B cell (primary cell): ENCODE measurements around the gene SEZ6L. TPM values are rescaled to one million over a fixed set of nuclear protein-coding genes. Genes with fewer than 3 reads are reported as not detected.

Experiments
- ATAC-seq: fragments of 200-7000 bp; cut with Tn5 transposase; one replicate; pipeline ENCODE4 v1.10.0; 2021; ENCODE audit warnings: low read depth, mild to moderate bottlenecking, moderate number of reproducible peaks, moderate library complexity
- CTCF ChIA-PET: fragments of 350-600 bp; sonication (Branson Sonifier 250); formaldehyde crosslinking; loops from one replicate; lab custom pipeline; 2021; ENCODE audit warnings: antibody characterized with exemption, inconsistent platforms; lab: Charles Lee
- POLR2A ChIA-PET: fragments of 350-600 bp; sonication (Branson Sonifier 250); formaldehyde crosslinking; loops from one replicate; lab custom pipeline; 2021; ENCODE audit warnings: antibody characterized with exemption; lab: Charles Lee
- DNase-seq: peaks from one replicate; pipeline ENCODE4 v3.0.0; 2013
- H2AFZ ChIP-seq: 2 replicates; pipeline ENCODE4 v1.6.1; 2012; ENCODE audit warnings: mild to moderate bottlenecking, low read depth, low read length; ENCODE audit not compliant: insufficient read depth, poor library complexity, severe bottlenecking
- H3K27ac ChIP-seq, 2 donors: 1 replicate in 1 of 2; 2 replicates in 1 of 2; pipeline ENCODE4 v1.5.1; 2012 to 2013; ENCODE audit warnings: low read length in 2 of 2, mild to moderate bottlenecking in 2 of 2, moderate library complexity in 1 of 2
- H3K27me3 ChIP-seq, 4 experiments: fragments of 200-600 bp in 1 of 4; sonication (generic) in 1 of 4; replicated peaks in 1 of 4; 1 replicate in 2 of 4; 2 replicates in 2 of 4; pipeline versions ENCODE4 v1.6.1 to v1.7.0; 2013 to 2016; ENCODE audit warnings: low read length in 3 of 4, mild to moderate bottlenecking in 2 of 4, mixed read lengths in 1 of 4, moderate library complexity in 1 of 4; ENCODE audit not compliant: insufficient read depth in 4 of 4, control insufficient read depth in 3 of 4; ENCODE audit errors: control extremely low read depth in 1 of 4
- H3K36me3 ChIP-seq, 2 experiments: replicated peaks in 1 of 2; 1 replicate in 1 of 2; 2 replicates in 1 of 2; pipeline versions ENCODE4 v1.6.1 to v1.7.1; 2013; ENCODE audit warnings: low read length in 1 of 2; ENCODE audit not compliant: insufficient read depth in 2 of 2, control insufficient read depth in 1 of 2; ENCODE audit errors: control extremely low read depth in 1 of 2, extremely low read depth in 1 of 2
- H3K4me1 ChIP-seq, 2 donors: fragments of 200-600 bp in 1 of 2; sonication (generic) in 1 of 2; 1 replicate in 1 of 2; 2 replicates in 1 of 2; pipeline versions ENCODE4 v1.5.1 to v1.6.1; 2013 to 2017; ENCODE audit warnings: low read length in 2 of 2; ENCODE audit not compliant: control insufficient read depth in 2 of 2, insufficient read depth in 2 of 2
- H3K4me2 ChIP-seq: replicated peaks from 2 replicates; pipeline ENCODE3; 2012; ENCODE audit warnings: mild to moderate bottlenecking, low read depth, low read length; ENCODE audit not compliant: poor library complexity, severe bottlenecking
- H3K4me3 ChIP-seq, 5 experiments: fragments of 200-600 bp in 1 of 5; sonication (generic) in 1 of 5; 1 replicate in 3 of 5; 2 replicates in 2 of 5; pipeline versions ENCODE4 v1.5.1 to v1.7.0; 2011 to 2016; ENCODE audit warnings: low read length in 4 of 5, mild to moderate bottlenecking in 4 of 5, low read depth in 2 of 5, control low read depth in 1 of 5, moderate library complexity in 1 of 5; ENCODE audit not compliant: insufficient read depth in 1 of 5; ENCODE audit errors: control extremely low read depth in 1 of 5, extremely low read depth in 1 of 5
- H3K79me2 ChIP-seq: fragments of 200-600 bp; sonication (generic); one replicate; pipeline ENCODE4 v1.6.0; 2016; ENCODE audit warnings: low read length; ENCODE audit not compliant: control insufficient read depth, insufficient read depth
- H3K9ac ChIP-seq: fragments of 200-600 bp; sonication (generic); 2 replicates; pipeline ENCODE4 v1.6.1; 2017; ENCODE audit warnings: mild to moderate bottlenecking, low read length, moderate library complexity
- H3K9me3 ChIP-seq, 3 donors: one replicate each; pipeline versions ENCODE4 v1.6.1 to v1.7.1; 2013; ENCODE audit warnings: low read length in 2 of 3; ENCODE audit not compliant: control insufficient read depth in 2 of 3, insufficient read depth in 1 of 3; ENCODE audit errors: control extremely low read depth in 1 of 3
- H4K20me1 ChIP-seq: 2 replicates; pipeline ENCODE4 v1.6.0; 2012; ENCODE audit warnings: mild to moderate bottlenecking, low read length; ENCODE audit not compliant: insufficient read depth, control insufficient read depth, poor library complexity, severe bottlenecking
- H3K27ac Mint-ChIP-seq: one replicate; pipeline ENCODE4 v1.8.0; 2021; ENCODE audit warnings: mixed read lengths
- H3K27me3 Mint-ChIP-seq: one replicate; pipeline ENCODE4 v1.8.0; 2021; ENCODE audit warnings: mixed read lengths
- H3K4me1 Mint-ChIP-seq: one replicate; pipeline ENCODE4 v1.8.0; 2021; ENCODE audit warnings: mixed read lengths
- H3K4me3 Mint-ChIP-seq: one replicate; pipeline ENCODE4 v1.8.0; 2021; ENCODE audit warnings: mixed read lengths
- H3K9me3 Mint-ChIP-seq: one replicate; pipeline ENCODE4 v1.8.0; 2022; ENCODE audit warnings: mixed read lengths; ENCODE audit not compliant: insufficient read depth
- EZH2 ChIP-seq: IDR thresholded peaks from 2 replicates; pipeline ENCODE4 v1.6.1; 2012; ENCODE audit warnings: borderline replicate concordance, low read depth, mild to moderate bottlenecking, moderate library complexity, low read length; ENCODE audit not compliant: insufficient read depth, poor library complexity, severe bottlenecking
- WGBS: methylation state at CpG from one replicate; pipeline ENCODE4 v1.1.5; 2013; ENCODE audit warnings: missing lambda C conversion rate; ENCODE audit not compliant: insufficient coverage; 5-methylcytosine and 5-hydroxymethylcytosine counted together
- intact Hi-C: fragments of 100-400 bp; cut with micrococcal nuclease; formaldehyde crosslinking; loops from one replicate; pipeline ENCODE4 v1.10.0; 2022
- polyA plus RNA-seq: library from polyadenylated mRNA; depleted of rRNA; stranded (reverse); fragments of >200 nt; gene quantifications from 2 replicates; pipeline ENCODE4 v1.2.3, GENCODE V29; 2012
- total RNA-seq, 2 donors: library from RNA; stranded (reverse); fragments of 120-200 nt in 1 of 2; gene quantifications; 1 replicate in 1 of 2; 2 replicates in 1 of 2; pipeline versions ENCODE4 v1.2.3 to v1.2.4, GENCODE V29; 2013 to 2022
- TF ChIP-seq, protein P1 (sequence below): fragments of 200-600 bp; IDR thresholded peaks from one replicate; pipeline ENCODE4 v1.8.0; 2022; ENCODE audit warnings: antibody characterized with exemption, mild to moderate bottlenecking

SEZ6L gene
- total and polyA plus RNA-seq, 2 donors (not counting 1 experiment from before 2014, with no cell fraction given) = 0.04 TPM; not detected in 1

DNA sequence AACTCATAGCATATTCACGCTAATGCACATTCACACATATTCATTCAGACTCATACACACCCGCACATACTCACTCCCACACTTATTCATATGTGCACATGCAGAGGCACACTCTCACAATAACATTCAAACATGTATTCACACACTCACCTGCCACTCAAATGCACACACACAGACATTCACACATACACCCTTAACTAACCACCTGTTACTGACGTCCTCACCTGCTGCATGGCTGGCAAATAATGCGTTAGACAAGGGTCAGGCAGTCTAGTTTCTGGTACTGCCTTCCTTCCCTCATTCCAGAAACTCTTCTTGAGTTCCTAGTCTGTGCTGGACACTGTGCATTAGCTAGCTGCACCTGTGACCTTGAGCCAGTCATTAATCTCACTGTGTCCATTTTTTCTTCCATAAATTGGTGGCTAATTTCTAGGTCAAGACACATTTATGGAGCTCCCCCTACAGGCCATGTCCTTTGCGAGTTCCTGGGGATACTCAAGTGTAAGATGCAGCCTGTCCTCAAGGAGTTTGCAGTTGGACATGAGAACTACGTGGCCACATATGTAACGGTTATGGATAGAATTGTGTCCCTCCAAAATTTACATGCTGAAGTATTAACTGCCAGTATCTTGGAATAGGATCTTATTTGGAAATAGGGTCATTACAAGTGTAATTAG is 34.5 kb upstream of the SEZ6L start:
- Mint-ChIP-seq H3K4me1 (no peaks in the 10 kb centered on the region), H3K4me3 (no peak overlapping the region), H3K27ac (no peak overlapping the region), H3K27me3 (peaks cover 15% of the 10 kb centered on the region), H3K9me3 (no peaks in the 10 kb centered on the region)
- Histone ChIP-seq H3K27me3 (peaks cover 0 to 10% (median 2%) of the 10 kb centered on the region in 4 experiments), H3K4me2 (no peak overlapping the region), H3K9me3 (peaks cover 0 to 2% (median 0%) of the 10 kb centered on the region in 3 donors), H2AFZ (no peak overlapping the region), H3K4me1 (no peaks in the 10 kb centered on the region), H3K36me3 (no peaks in the 10 kb centered on the region), H3K79me2 (no peaks in the 10 kb centered on the region), H3K9ac (no peak overlapping the region), H4K20me1 (no peaks in the 10 kb centered on the region), H3K27ac (no peak overlapping the region), H3K4me3 (no peak overlapping the region)
- whole genome bisulfite sequencing = 82% methylated on average over 7 of the region's 7 CpGs
- ATAC-seq = no peak
- no peak for DNase-seq
- TF ChIP-seq EZH2 = no peak
- TF ChIP-seq, protein P1, sequence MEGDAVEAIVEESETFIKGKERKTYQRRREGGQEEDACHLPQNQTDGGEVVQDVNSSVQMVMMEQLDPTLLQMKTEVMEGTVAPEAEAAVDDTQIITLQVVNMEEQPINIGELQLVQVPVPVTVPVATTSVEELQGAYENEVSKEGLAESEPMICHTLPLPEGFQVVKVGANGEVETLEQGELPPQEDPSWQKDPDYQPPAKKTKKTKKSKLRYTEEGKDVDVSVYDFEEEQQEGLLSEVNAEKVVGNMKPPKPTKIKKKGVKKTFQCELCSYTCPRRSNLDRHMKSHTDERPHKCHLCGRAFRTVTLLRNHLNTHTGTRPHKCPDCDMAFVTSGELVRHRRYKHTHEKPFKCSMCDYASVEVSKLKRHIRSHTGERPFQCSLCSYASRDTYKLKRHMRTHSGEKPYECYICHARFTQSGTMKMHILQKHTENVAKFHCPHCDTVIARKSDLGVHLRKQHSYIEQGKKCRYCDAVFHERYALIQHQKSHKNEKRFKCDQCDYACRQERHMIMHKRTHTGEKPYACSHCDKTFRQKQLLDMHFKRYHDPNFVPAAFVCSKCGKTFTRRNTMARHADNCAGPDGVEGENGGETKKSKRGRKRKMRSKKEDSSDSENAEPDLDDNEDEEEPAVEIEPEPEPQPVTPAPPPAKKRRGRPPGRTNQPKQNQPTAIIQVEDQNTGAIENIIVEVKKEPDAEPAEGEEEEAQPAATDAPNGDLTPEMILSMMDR = no peak
- POLR2A ChIA-PET = no interaction called here
- CTCF ChIA-PET = no interaction called here
- intact Hi-C loops = no loop called here

DNA sequence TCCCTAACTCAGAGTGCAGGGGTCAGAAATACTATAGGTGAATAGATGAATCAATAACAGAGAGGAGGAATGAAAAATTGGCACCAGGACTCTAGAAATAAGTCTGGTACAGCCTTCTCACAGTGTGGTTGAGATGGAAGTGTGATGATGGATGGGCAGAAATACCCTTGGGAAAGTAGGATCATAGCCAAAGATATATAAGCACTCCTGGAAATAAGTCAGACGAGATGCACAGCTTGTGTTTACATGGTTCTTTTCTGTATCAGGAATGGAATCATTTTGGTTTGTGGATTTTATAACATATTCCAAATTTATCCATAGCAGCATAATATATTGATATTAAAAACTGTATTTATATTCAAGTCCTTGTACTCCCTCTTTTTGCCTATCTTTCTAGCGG is 33.5 kb upstream of the SEZ6L start:
- WGBS = no CpG with 5 or more reads among the region's 2 CpGs
- H4K20me1 ChIP-seq = no peaks in the 10 kb centered on the region
- H3K4me2 ChIP-seq = no peak overlapping the region
- no peak for ATAC-seq
- Mint-ChIP-seq H3K27ac (no peak overlapping the region), H3K9me3 (no peaks in the 10 kb centered on the region), H3K4me1 (no peaks in the 10 kb centered on the region), H3K4me3 (no peak overlapping the region), H3K27me3 (peaks cover 21% of the 10 kb centered on the region)
- peaks cover 0 to 10% (median 2%) of the 10 kb centered on the region in 4 experiments for H3K27me3 ChIP-seq
- H3K4me3 ChIP-seq = no peak overlapping the region
- POLR2A ChIA-PET = no interaction called here
- H3K79me2 ChIP-seq = no peaks in the 10 kb centered on the region
- TF ChIP-seq EZH2 = no peak
- TF ChIP-seq, protein P1 = no peak
- H3K9ac ChIP-seq = no peak overlapping the region
- H3K4me1 ChIP-seq = no peaks in the 10 kb centered on the region
- no peak overlapping the region for H2AFZ ChIP-seq
- DNase-seq = no peak
- H3K27ac ChIP-seq = no peak overlapping the region
- CTCF ChIA-PET = no interaction called here
- H3K36me3 ChIP-seq = no peaks in the 10 kb centered on the region
- H3K9me3 ChIP-seq = peaks cover 0 to 2% (median 0%) of the 10 kb centered on the region in 3 donors
- intact Hi-C loops = no loop called here
